BLaER1 treated with 17β-estradiol and CSF1 and Interleukin-3, amounts not matched to agents 10 nM and 100 nM (cell line): ENCODE results near the gene ITFG2.
"Not testable (repeated sequence)": the region's sequence is repeated elsewhere in the genome, so short reads cannot be mapped to it uniquely, and the experiment has no call there.

Source experiments
- H3K27ac ChIP-seq, 11 experiments: shearing (Covaris generic); formaldehyde crosslinking; 2 replicates each; pipeline ENCODE4 v1.8.1; 2022
- H3K27me3 ChIP-seq, 11 experiments: shearing (Covaris generic); formaldehyde crosslinking; 2 replicates each; pipeline ENCODE4 v1.8.1; 2022
- H3K36me3 ChIP-seq, 11 experiments: shearing (Covaris generic); formaldehyde crosslinking; 2 replicates each; pipeline ENCODE4 v1.8.1; 2022
- H3K4me1 ChIP-seq, 10 experiments: shearing (Covaris generic); formaldehyde crosslinking; 2 replicates each; pipeline ENCODE4 v1.8.1; 2022
- H3K4me2 ChIP-seq, 11 experiments: shearing (Covaris generic); formaldehyde crosslinking; 2 replicates each; pipeline ENCODE4 v1.8.1; 2022
- H3K4me3 ChIP-seq, 10 experiments: shearing (Covaris generic); formaldehyde crosslinking; 2 replicates each; pipeline ENCODE4 v1.8.1; 2022
- H3K9ac ChIP-seq, 11 experiments: shearing (Covaris generic); formaldehyde crosslinking; 2 replicates each; pipeline ENCODE4 v1.8.1; 2022
- H3K9me3 ChIP-seq, 11 experiments: shearing (Covaris generic); formaldehyde crosslinking; replicated peaks in 1 of 11; 2 replicates each; pipeline ENCODE4 v1.8.1; 2022
- H4K20me1 ChIP-seq, 11 experiments: shearing (Covaris generic); formaldehyde crosslinking; 2 replicates each; pipeline ENCODE4 v1.8.1; 2022
- Cebpa-rat ChIP-seq, 11 experiments: shearing (Covaris generic); IDR thresholded peaks; 2 replicates each; pipeline ENCODE4 v1.8.1; 2022

Gene ITFG2

GRCh38 chr12:2812290-2813213, at the start of gene ITFG2:
TSS of gene ITFG2 (plus strand) at chr12:2812668. CDS start at chr12:2812761, 93 bp downstream.
- no peak for TF ChIP-seq Cebpa-rat (IDR thresholded peaks at IDR 0.05)
- peak within 1 kb of the TSS; percentile 88 to 98 (median 91) for H3K4me2 ChIP-seq
- peak within 1 kb of the TSS; percentile 78 to 94 (median 89) for H3K27ac ChIP-seq

GRCh38 chr12:2764398-2764797, 48.1 kb upstream of the ITFG2 start:
- H3K4me2 ChIP-seq = no peak overlapping the region
- H3K9me3 ChIP-seq = no peaks in the 10 kb centered on the region
- TF ChIP-seq Cebpa-rat (IDR thresholded peaks at IDR 0.05) = no peak
- H3K27me3 ChIP-seq = no peaks in the 10 kb centered on the region
- no peaks in the 10 kb centered on the region for H3K4me1 ChIP-seq
- no peak overlapping the region for H3K4me3 ChIP-seq
- H3K36me3 ChIP-seq = no peaks in the 10 kb centered on the region
- peaks cover 0 to 4% (median 0%) of the 10 kb centered on the region in 11 experiments; a peak in 2 of 22 replicates for H4K20me1 ChIP-seq
- no peak overlapping the region for H3K9ac ChIP-seq
- no peak overlapping the region for H3K27ac ChIP-seq

More at GRCh38 chr12:2812290-2813213, at the start of gene ITFG2:
- peaks cover 10 to 35% (median 24%) of the 10 kb centered on the region in 11 experiments for H3K36me3 ChIP-seq
- peak within 1 kb of the TSS; percentile 69 to 88 (median 80) for H3K4me3 ChIP-seq
- H3K27me3 ChIP-seq = no peaks in the 10 kb centered on the region
- H3K9me3 ChIP-seq = no peaks in the 10 kb centered on the region
- H3K4me1 ChIP-seq = peaks cover 13 to 23% (median 16%) of the 10 kb centered on the region in 10 experiments; a peak in 19 of 20 replicates
- H4K20me1 ChIP-seq = peaks cover 0 to 35% (median 22%) of the 10 kb centered on the region in 11 experiments; a peak in 13 of 22 replicates
- H3K9ac ChIP-seq = peak within 1 kb of the TSS; percentile 81 to 93 (median 86)

GRCh38 chr12:2765052-2765451, 47.4 kb upstream of the ITFG2 start:
- no peak overlapping the region for H3K27ac ChIP-seq
- H3K9me3 ChIP-seq = no peaks in the 10 kb centered on the region
- no peak overlapping the region for H3K4me3 ChIP-seq
- H3K27me3 ChIP-seq = no peaks in the 10 kb centered on the region
- H3K4me2 ChIP-seq = no peak overlapping the region
- H3K9ac ChIP-seq = no peak overlapping the region
- no peaks in the 10 kb centered on the region for H3K36me3 ChIP-seq
- H3K4me1 ChIP-seq = no peaks in the 10 kb centered on the region
- TF ChIP-seq Cebpa-rat (IDR thresholded peaks at IDR 0.05) = no peak
- H4K20me1 ChIP-seq = peaks cover 0 to 1% (median 0%) of the 10 kb centered on the region in 11 experiments; a peak in 2 of 22 replicates

- no peaks in the 10 kb centered on the region for H3K27me3 ChIP-seq
- H3K36me3 ChIP-seq = no peaks in the 10 kb centered on the region
- no peak overlapping the region for H3K27ac ChIP-seq
- H3K4me2 ChIP-seq = no peak overlapping the region
- H4K20me1 ChIP-seq = no peaks in the 10 kb centered on the region; a peak in 2 of 22 replicates
- H3K4me3 ChIP-seq = no peak overlapping the region
- H3K9ac ChIP-seq = no peak overlapping the region
- TF ChIP-seq Cebpa-rat (IDR thresholded peaks at IDR 0.05) = no peak
- H3K4me1 ChIP-seq = no peaks in the 10 kb centered on the region
- H3K9me3 ChIP-seq = peaks cover 0 to 3% (median 0%) of the 10 kb centered on the region in 11 experiments; a peak in 1 of 22 replicates
These were observed 46.9 kb upstream of the ITFG2 start for GRCh38 chr12:2765608-2766007.

- Histone ChIP-seq H3K27ac (no peak overlapping the region), H4K20me1 (peaks cover 0 to 4% (median 0%) of the 10 kb centered on the region in 11 experiments; a peak in 2 of 22 replicates), H3K4me2 (no peak overlapping the region), H3K36me3 (no peaks in the 10 kb centered on the region), H3K4me1 (no peaks in the 10 kb centered on the region), H3K9ac (no peak overlapping the region), H3K4me3 (no peak overlapping the region), H3K27me3 (no peaks in the 10 kb centered on the region), H3K9me3 (peaks cover 0 to 3% (median 0%) of the 10 kb centered on the region in 11 experiments; a peak in 1 of 22 replicates)
- no peak for TF ChIP-seq Cebpa-rat (IDR thresholded peaks at IDR 0.05)
These were observed 44.1 kb upstream of the ITFG2 start for GRCh38 chr12:2768224-2768961.

- H3K4me2 ChIP-seq = no peak overlapping the region
- H3K27me3 ChIP-seq = no peaks in the 10 kb centered on the region
- no peak overlapping the region for H3K9ac ChIP-seq
- no peak overlapping the region for H3K27ac ChIP-seq
- H3K36me3 ChIP-seq = no peaks in the 10 kb centered on the region
- H3K4me1 ChIP-seq = no peaks in the 10 kb centered on the region
- TF ChIP-seq Cebpa-rat (IDR thresholded peaks at IDR 0.05) = no peak
- H3K4me3 ChIP-seq = no peak overlapping the region
- peaks cover 0 to 10% (median 0%) of the 10 kb centered on the region in 11 experiments; a peak in 3 of 22 replicates for H4K20me1 ChIP-seq
- H3K9me3 ChIP-seq = peaks cover 0 to 3% (median 0%) of the 10 kb centered on the region in 11 experiments; a peak in 1 of 22 replicates
These were observed 42.5 kb upstream of the ITFG2 start for GRCh38 chr12:2769866-2770533.

- H3K27me3 ChIP-seq, H3K4me2 ChIP-seq, H3K36me3 ChIP-seq, H3K9me3 ChIP-seq, H3K9ac ChIP-seq, H3K4me3 ChIP-seq, H3K4me1 ChIP-seq, H4K20me1 ChIP-seq, H3K27ac ChIP-seq: not testable (repeated sequence)
These were observed 41.9 kb upstream of the ITFG2 start for GRCh38 chr12:2770544-2770943.

- peaks cover 0 to 3% (median 0%) of the 10 kb centered on the region in 11 experiments; a peak in 1 of 22 replicates for H3K9me3 ChIP-seq
- H3K9ac ChIP-seq = no peak overlapping the region
- H4K20me1 ChIP-seq = peaks cover 0 to 10% (median 0%) of the 10 kb centered on the region in 11 experiments; a peak in 3 of 22 replicates
- TF ChIP-seq Cebpa-rat (IDR thresholded peaks at IDR 0.05) = no peak
- no peak overlapping the region for H3K27ac ChIP-seq
- no peak overlapping the region for H3K4me3 ChIP-seq
- H3K36me3 ChIP-seq = no peaks in the 10 kb centered on the region
- H3K4me1 ChIP-seq = no peaks in the 10 kb centered on the region
- no peaks in the 10 kb centered on the region for H3K27me3 ChIP-seq
- no peak overlapping the region for H3K4me2 ChIP-seq
These were observed 40.1 kb upstream of the ITFG2 start for GRCh38 chr12:2772370-2772769.
